ENCODE measurements around the gene PHC2. TPM values are rescaled to one million over a fixed set of nuclear protein-coding genes. Genes with fewer than 3 reads are reported as not detected.

PHC2 gene
- polyA plus RNA-seq (2013): 47.2 and 49.0 TPM in 2 replicates

GRCh38 chr1:33430692-33431593 is at the start of gene PHC2:
PHC2 (minus strand) TSS chr1:33431095; CDS start chr1:33375539, 55,556 bp downstream.
- WGBS (ENCODE audit: extremely low coverage, insufficient coverage, insufficient read length): no CpG with 5 or more reads among the region's 91 CpGs
- no peak within 1 kb of the TSS for H2BK5ac ChIP-seq (ENCODE audit: low read depth, low read length, poor library complexity)

GRCh38 chr1:33477451-33477850 is 46.6 kb upstream of the PHC2 start:
- Histone ChIP-seq H3K9me3 (ENCODE audit: insufficient read depth, low read depth, low read length) (no peaks in the 10 kb centered on the region), H3K9ac (ENCODE audit: low read length) (no peak overlapping the region), H3K4me2 (ENCODE audit: low read length) (no peak overlapping the region), H3K27me3 (ENCODE audit: insufficient read depth, low read length) (no peaks in the 10 kb centered on the region), H3K4me3 (ENCODE audit: low read depth, low read length) (no peak overlapping the region), H3K27ac (ENCODE audit: low read depth, low read length) (no peak overlapping the region), H3K23ac (ENCODE audit: low read length) (no peak overlapping the region), H2BK5ac (ENCODE audit: low read depth, low read length, poor library complexity) (no peak overlapping the region), H3K14ac (ENCODE audit: low read length) (no peak overlapping the region), H3K18ac (ENCODE audit: low read length) (no peak overlapping the region), H3K79me1 (ENCODE audit: low read length) (peaks cover 3% of the 10 kb centered on the region), H3K4me1 (ENCODE audit: control insufficient read depth in 1 of 2, insufficient read depth in 2 of 2, low read length in 2 of 2) (peaks cover 0 to 8% of the 10 kb centered on the region in 2 experiments), H2BK12ac (ENCODE audit: low read length) (no peak overlapping the region), H3K4ac (ENCODE audit: low read depth, low read length) (no peak overlapping the region), H2AFZ (ENCODE audit: insufficient read depth, low read length, poor library complexity) (no peak overlapping the region), H2AK5ac (ENCODE audit: low read length) (no peak overlapping the region), H3K79me2 (ENCODE audit: control insufficient read depth, insufficient read depth, low read length, poor library complexity) (no peaks in the 10 kb centered on the region), H2BK120ac (ENCODE audit: insufficient read depth, low read length, poor library complexity) (no peak overlapping the region), H4K91ac (ENCODE audit: low read depth, low read length) (no peak overlapping the region), H4K12ac (ENCODE audit: low read depth, low read length) (no peak overlapping the region), H4K8ac (ENCODE audit: low read depth, low read length) (no peak overlapping the region), H3K36me3 (ENCODE audit: control insufficient read depth in 1 of 2, insufficient read depth in 2 of 2, low read length in 2 of 2) (peaks cover 4 to 9% of the 10 kb centered on the region in 2 experiments)
- WGBS (ENCODE audit: extremely low coverage, insufficient coverage, insufficient read length): no CpG with 5 or more reads among the region's 4 CpGs
- DNase-seq: no peak

More at GRCh38 chr1:33430692-33431593, at the start of gene PHC2:
- Histone ChIP-seq H2AK5ac (ENCODE audit: low read length) (no peak within 1 kb of the TSS), H3K27me3 (ENCODE audit: insufficient read depth, low read length) (peaks cover 16% of the 10 kb centered on the region), H4K91ac (ENCODE audit: low read depth, low read length) (no peak within 1 kb of the TSS), H4K12ac (ENCODE audit: low read depth, low read length) (no peak within 1 kb of the TSS), H2BK120ac (ENCODE audit: insufficient read depth, low read length, poor library complexity) (no peak within 1 kb of the TSS), H3K4me2 (ENCODE audit: low read length) (peak within 1 kb of the TSS; percentile 99), H3K79me1 (ENCODE audit: low read length) (no peaks in the 10 kb centered on the region), H2BK12ac (ENCODE audit: low read length) (no peak within 1 kb of the TSS), H4K8ac (ENCODE audit: low read depth, low read length) (peak within 1 kb of the TSS; percentile 56), H3K4ac (ENCODE audit: low read depth, low read length) (no peak within 1 kb of the TSS), H3K36me3 (ENCODE audit: control insufficient read depth in 1 of 2, insufficient read depth in 2 of 2, low read length in 2 of 2) (no peaks in the 10 kb centered on the region), H3K14ac (ENCODE audit: low read length) (peak within 1 kb of the TSS; percentile 16), H3K9ac (ENCODE audit: low read length) (peak within 1 kb of the TSS; percentile 75), H3K4me3 (ENCODE audit: low read depth, low read length) (peak within 1 kb of the TSS; percentile 82), H3K9me3 (ENCODE audit: insufficient read depth, low read depth, low read length) (no peaks in the 10 kb centered on the region), H3K4me1 (ENCODE audit: control insufficient read depth in 1 of 2, insufficient read depth in 2 of 2, low read length in 2 of 2) (peaks cover 4% of the 10 kb centered on the region in 2 experiments), H3K23ac (ENCODE audit: low read length) (no peak within 1 kb of the TSS), H3K79me2 (ENCODE audit: control insufficient read depth, insufficient read depth, low read length, poor library complexity) (no peaks in the 10 kb centered on the region), H3K27ac (ENCODE audit: low read depth, low read length) (no peak within 1 kb of the TSS), H2AFZ (ENCODE audit: insufficient read depth, low read length, poor library complexity) (peak within 1 kb of the TSS; percentile 64), H3K18ac (ENCODE audit: low read length) (peak within 1 kb of the TSS; percentile 76)
- DNase-seq: peak; percentile 99

GRCh38 chr1:33473900-33474299 is 43.0 kb upstream of the PHC2 start:
- H3K4me3 ChIP-seq (ENCODE audit: low read depth, low read length): no peak overlapping the region
- no peak overlapping the region for H4K91ac ChIP-seq (ENCODE audit: low read depth, low read length)
- no peak overlapping the region for H2AK5ac ChIP-seq (ENCODE audit: low read length)
- no peak overlapping the region for H3K18ac ChIP-seq (ENCODE audit: low read length)
- peaks cover 3% of the 10 kb centered on the region for H3K79me1 ChIP-seq (ENCODE audit: low read length)
- H3K27me3 ChIP-seq (ENCODE audit: insufficient read depth, low read length): no peaks in the 10 kb centered on the region
- peaks cover 0 to 8% of the 10 kb centered on the region in 2 experiments for H3K4me1 ChIP-seq (ENCODE audit: control insufficient read depth in 1 of 2, insufficient read depth in 2 of 2, low read length in 2 of 2)
- no peak overlapping the region for H4K12ac ChIP-seq (ENCODE audit: low read depth, low read length)
- H3K27ac ChIP-seq (ENCODE audit: low read depth, low read length): no peak overlapping the region
- H3K36me3 ChIP-seq (ENCODE audit: control insufficient read depth in 1 of 2, insufficient read depth in 2 of 2, low read length in 2 of 2): peaks cover 0 to under 1% of the 10 kb centered on the region in 2 experiments
- no peak for DNase-seq
- no peak overlapping the region for H3K9ac ChIP-seq (ENCODE audit: low read length)
- H4K8ac ChIP-seq (ENCODE audit: low read depth, low read length): no peak overlapping the region
- no peak overlapping the region for H2BK12ac ChIP-seq (ENCODE audit: low read length)
- H3K4ac ChIP-seq (ENCODE audit: low read depth, low read length): no peak overlapping the region
- H2BK120ac ChIP-seq (ENCODE audit: insufficient read depth, low read length, poor library complexity): no peak overlapping the region
- no peak overlapping the region for H3K4me2 ChIP-seq (ENCODE audit: low read length)
- no peaks in the 10 kb centered on the region for H3K79me2 ChIP-seq (ENCODE audit: control insufficient read depth, insufficient read depth, low read length, poor library complexity)
- H3K9me3 ChIP-seq (ENCODE audit: insufficient read depth, low read depth, low read length): no peaks in the 10 kb centered on the region
- no peak overlapping the region for H2AFZ ChIP-seq (ENCODE audit: insufficient read depth, low read length, poor library complexity)
- no peak overlapping the region for H2BK5ac ChIP-seq (ENCODE audit: low read depth, low read length, poor library complexity)
- H3K23ac ChIP-seq (ENCODE audit: low read length): no peak overlapping the region
- H3K14ac ChIP-seq (ENCODE audit: low read length): no peak overlapping the region

- no peaks in the 10 kb centered on the region for H3K9me3 ChIP-seq (ENCODE audit: insufficient read depth, low read depth, low read length)
- H2AFZ ChIP-seq (ENCODE audit: insufficient read depth, low read length, poor library complexity): peak within 1 kb of the TSS; percentile 61
- peak within 1 kb of the TSS; percentile 86 for H4K8ac ChIP-seq (ENCODE audit: low read depth, low read length)
- H3K27me3 ChIP-seq (ENCODE audit: insufficient read depth, low read length): no peaks in the 10 kb centered on the region
- H2BK120ac ChIP-seq (ENCODE audit: insufficient read depth, low read length, poor library complexity): no peak within 1 kb of the TSS
- H3K9ac ChIP-seq (ENCODE audit: low read length): peak within 1 kb of the TSS; percentile 82
- H3K18ac ChIP-seq (ENCODE audit: low read length): peak within 1 kb of the TSS; percentile 10
- peak within 1 kb of the TSS; percentile 83 for H3K4me3 ChIP-seq (ENCODE audit: low read depth, low read length)
- H2BK5ac ChIP-seq (ENCODE audit: low read depth, low read length, poor library complexity): no peak within 1 kb of the TSS
- H3K4me2 ChIP-seq (ENCODE audit: low read length): peak within 1 kb of the TSS; percentile 85
- peak within 1 kb of the TSS; percentile 26 for H3K4ac ChIP-seq (ENCODE audit: low read depth, low read length)
- H2AK5ac ChIP-seq (ENCODE audit: low read length): peak within 1 kb of the TSS; percentile 25
- no peak within 1 kb of the TSS for H3K27ac ChIP-seq (ENCODE audit: low read depth, low read length)
- peak; percentile 96 for DNase-seq
- peak within 1 kb of the TSS; percentile 86 for H4K12ac ChIP-seq (ENCODE audit: low read depth, low read length)
- no CpG with 5 or more reads among the region's 38 CpGs for WGBS (ENCODE audit: extremely low coverage, insufficient coverage, insufficient read length)
- peaks cover 0 to 8% of the 10 kb centered on the region in 2 experiments for H3K4me1 ChIP-seq (ENCODE audit: control insufficient read depth in 1 of 2, insufficient read depth in 2 of 2, low read length in 2 of 2)
- no peak within 1 kb of the TSS for H2BK12ac ChIP-seq (ENCODE audit: low read length)
- H3K14ac ChIP-seq (ENCODE audit: low read length): peak within 1 kb of the TSS; percentile 75
- no peaks in the 10 kb centered on the region for H3K79me2 ChIP-seq (ENCODE audit: control insufficient read depth, insufficient read depth, low read length, poor library complexity)
- peak within 1 kb of the TSS; percentile 46 for H4K91ac ChIP-seq (ENCODE audit: low read depth, low read length)
- H3K79me1 ChIP-seq (ENCODE audit: low read length): peaks cover 3% of the 10 kb centered on the region
- H3K23ac ChIP-seq (ENCODE audit: low read length): no peak within 1 kb of the TSS
- no peaks in the 10 kb centered on the region for H3K36me3 ChIP-seq (ENCODE audit: control insufficient read depth in 1 of 2, insufficient read depth in 2 of 2, low read length in 2 of 2)
Measured at GRCh38 chr1:33472269-33472980, 41.5 kb upstream of the PHC2 start, which contains the start of gene ZSCAN20. ZSCAN20 (plus strand) TSS chr1:33472645; CDS start chr1:33479289, 6,644 bp downstream.

Measured in trophoblast cell (in vitro differentiated cells and primary cell).